Ishikawa (cell line): ENCODE data around the gene PCDH9.

ENCODE experiments used
- CEBPB ChIP-seq: IDR thresholded peaks from 2 replicates; pipeline ENCODE4 v1.6.1; 2012
- CREB1 ChIP-seq: IDR thresholded peaks from 2 replicates; pipeline ENCODE4 v1.6.1; 2012; ENCODE audit warnings: low read depth
- EGR1 ChIP-seq: IDR thresholded peaks from 2 replicates; pipeline ENCODE4 v1.6.1; 2012
- EP300 ChIP-seq: IDR thresholded peaks from 2 replicates; pipeline ENCODE4 v1.6.1; 2012; ENCODE audit warnings: borderline replicate concordance
- FOXM1 ChIP-seq: IDR thresholded peaks from 2 replicates; pipeline ENCODE4 v1.6.1; 2012; ENCODE audit warnings: low read depth, borderline replicate concordance
- MAX ChIP-seq: IDR thresholded peaks from 2 replicates; pipeline ENCODE4 v1.6.1; 2012
- NFIC ChIP-seq: IDR thresholded peaks from 2 replicates; pipeline ENCODE4 v1.6.1; 2012
- RAD21 ChIP-seq: IDR thresholded peaks from 2 replicates; pipeline ENCODE4 v1.6.1; 2012; ENCODE audit warnings: low read depth
- TAF1 ChIP-seq: IDR thresholded peaks from 2 replicates; pipeline ENCODE4 v1.6.1; 2012; ENCODE audit warnings: low read depth, mild to moderate bottlenecking
- TCF12 ChIP-seq: IDR thresholded peaks from 2 replicates; pipeline ENCODE4 v1.6.1; 2012; ENCODE audit warnings: low read depth
- TEAD4 ChIP-seq: IDR thresholded peaks from 2 replicates; pipeline ENCODE4 v1.6.1; 2012
- TF ChIP-seq, protein P1 (sequence below): IDR thresholded peaks from 2 replicates; pipeline ENCODE4 v1.6.1; 2012; ENCODE audit warnings: low read depth, mild to moderate bottlenecking
- TF ChIP-seq, protein P2 (sequence below): IDR thresholded peaks from 2 replicates; pipeline ENCODE4 v1.6.1; 2012

DNA sequence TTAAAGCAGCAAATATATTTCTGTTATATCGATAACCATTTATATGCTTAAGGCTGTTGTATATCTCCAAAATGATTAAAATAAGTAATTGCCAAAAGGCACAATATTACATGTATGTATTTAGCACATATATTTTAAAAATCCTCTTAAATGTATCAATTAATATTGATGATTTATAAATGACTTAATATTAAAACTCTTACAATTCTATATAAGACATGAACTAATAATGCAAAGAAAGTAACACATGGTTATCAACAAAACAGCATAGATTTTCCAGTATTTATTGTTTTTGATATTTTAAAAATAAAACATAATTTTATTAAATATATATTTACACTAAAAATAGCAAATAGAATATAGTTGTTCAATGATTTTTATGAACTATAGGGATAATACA is 32.4 kb downstream of the PCDH9 start:
- no peak for TF ChIP-seq MAX
- TF ChIP-seq CREB1, result no peak
- TF ChIP-seq, protein P1, sequence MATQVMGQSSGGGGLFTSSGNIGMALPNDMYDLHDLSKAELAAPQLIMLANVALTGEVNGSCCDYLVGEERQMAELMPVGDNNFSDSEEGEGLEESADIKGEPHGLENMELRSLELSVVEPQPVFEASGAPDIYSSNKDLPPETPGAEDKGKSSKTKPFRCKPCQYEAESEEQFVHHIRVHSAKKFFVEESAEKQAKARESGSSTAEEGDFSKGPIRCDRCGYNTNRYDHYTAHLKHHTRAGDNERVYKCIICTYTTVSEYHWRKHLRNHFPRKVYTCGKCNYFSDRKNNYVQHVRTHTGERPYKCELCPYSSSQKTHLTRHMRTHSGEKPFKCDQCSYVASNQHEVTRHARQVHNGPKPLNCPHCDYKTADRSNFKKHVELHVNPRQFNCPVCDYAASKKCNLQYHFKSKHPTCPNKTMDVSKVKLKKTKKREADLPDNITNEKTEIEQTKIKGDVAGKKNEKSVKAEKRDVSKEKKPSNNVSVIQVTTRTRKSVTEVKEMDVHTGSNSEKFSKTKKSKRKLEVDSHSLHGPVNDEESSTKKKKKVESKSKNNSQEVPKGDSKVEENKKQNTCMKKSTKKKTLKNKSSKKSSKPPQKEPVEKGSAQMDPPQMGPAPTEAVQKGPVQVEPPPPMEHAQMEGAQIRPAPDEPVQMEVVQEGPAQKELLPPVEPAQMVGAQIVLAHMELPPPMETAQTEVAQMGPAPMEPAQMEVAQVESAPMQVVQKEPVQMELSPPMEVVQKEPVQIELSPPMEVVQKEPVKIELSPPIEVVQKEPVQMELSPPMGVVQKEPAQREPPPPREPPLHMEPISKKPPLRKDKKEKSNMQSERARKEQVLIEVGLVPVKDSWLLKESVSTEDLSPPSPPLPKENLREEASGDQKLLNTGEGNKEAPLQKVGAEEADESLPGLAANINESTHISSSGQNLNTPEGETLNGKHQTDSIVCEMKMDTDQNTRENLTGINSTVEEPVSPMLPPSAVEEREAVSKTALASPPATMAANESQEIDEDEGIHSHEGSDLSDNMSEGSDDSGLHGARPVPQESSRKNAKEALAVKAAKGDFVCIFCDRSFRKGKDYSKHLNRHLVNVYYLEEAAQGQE, result no peak
- no peak for TF ChIP-seq TAF1
- TF ChIP-seq TCF12, result no peak
- no peak for TF ChIP-seq TEAD4
- TF ChIP-seq FOXM1, result no peak
- no peak for TF ChIP-seq CEBPB
- no peak for TF ChIP-seq EP300
- TF ChIP-seq, protein P2, sequence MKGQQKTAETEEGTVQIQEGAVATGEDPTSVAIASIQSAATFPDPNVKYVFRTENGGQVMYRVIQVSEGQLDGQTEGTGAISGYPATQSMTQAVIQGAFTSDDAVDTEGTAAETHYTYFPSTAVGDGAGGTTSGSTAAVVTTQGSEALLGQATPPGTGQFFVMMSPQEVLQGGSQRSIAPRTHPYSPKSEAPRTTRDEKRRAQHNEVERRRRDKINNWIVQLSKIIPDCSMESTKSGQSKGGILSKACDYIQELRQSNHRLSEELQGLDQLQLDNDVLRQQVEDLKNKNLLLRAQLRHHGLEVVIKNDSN, result no peak
- no peak for TF ChIP-seq RAD21
- no peak for TF ChIP-seq EGR1
- no peak for TF ChIP-seq NFIC
